Ramos (cell line): ENCODE measurements around the gene UNKL.

ENCODE experiments used
- in situ Hi-C: fragments of 300-500 bp; cut with MboI; formaldehyde crosslinking; loops from one replicate; pipeline ENCODE4 v1.14.3; 2022; ENCODE audit warnings: low sequenced_read_pairs; ENCODE audit not compliant: unreplicated experiment

Gene UNKL

DNA sequence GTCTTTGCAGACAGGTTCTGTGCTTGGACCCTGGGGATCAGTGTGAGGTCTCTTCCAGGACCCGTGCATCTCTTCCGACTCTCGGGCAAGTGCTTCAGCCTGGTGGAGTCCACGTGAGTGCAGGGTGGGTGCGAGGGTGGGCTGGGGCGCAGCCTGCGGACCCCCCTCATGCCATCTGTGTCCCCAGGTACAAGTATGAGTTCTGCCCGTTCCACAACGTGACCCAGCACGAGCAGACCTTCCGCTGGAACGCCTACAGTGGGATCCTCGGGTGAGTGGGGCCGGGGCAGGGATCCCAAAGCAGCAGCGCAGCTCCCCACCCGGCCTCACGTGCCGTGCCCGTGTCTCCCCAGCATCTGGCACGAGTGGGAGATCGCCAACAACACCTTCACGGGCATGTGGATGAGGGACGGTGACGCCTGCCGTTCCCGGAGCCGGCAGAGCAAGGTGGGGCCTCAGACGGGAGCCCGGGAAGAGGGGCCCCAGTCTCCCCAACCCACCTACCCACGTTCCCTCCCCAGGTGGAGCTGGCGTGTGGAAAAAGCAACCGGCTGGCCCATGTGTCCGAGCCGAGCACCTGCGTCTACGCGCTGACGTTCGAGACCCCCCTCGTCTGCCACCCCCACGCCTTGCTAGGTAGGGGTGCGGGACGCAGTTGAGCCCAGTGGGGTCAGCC lies 52.7 kb downstream of the UNKL start:
- in situ Hi-C loops, result no loop called here

DNA sequence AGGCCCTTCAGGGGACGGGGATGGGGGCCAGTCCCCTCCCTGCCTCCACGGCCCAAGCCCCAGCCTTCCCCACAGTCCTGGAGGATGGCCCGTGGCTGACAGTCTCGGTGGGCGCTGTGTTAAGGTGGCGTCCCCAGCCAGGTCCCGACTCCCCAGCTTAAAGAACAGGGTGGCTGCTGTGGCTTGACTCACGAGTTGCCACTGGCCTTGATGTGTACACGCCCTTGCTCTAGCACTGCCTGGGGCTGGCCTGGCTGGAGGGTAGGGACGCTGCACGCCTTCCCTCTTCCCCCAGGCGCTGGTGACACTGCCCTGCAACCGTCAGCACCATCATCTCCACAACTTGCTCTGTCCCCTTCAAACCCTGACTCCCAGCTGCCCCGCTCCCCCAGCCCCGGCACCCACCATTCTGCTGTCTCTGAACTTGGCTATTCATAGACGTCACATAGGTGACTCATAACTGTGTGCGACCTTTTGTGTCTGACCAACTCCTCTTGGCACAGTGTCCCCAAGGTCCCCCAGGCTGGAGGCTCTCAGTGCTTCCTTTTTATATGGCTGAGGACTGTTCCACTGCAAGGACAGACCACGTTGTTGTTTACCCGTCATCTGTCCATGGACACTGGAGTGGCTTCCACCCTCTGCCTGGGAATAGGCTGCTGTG lies 56.5 kb downstream of the UNKL start:
- in situ Hi-C loops, result no loop called here

DNA sequence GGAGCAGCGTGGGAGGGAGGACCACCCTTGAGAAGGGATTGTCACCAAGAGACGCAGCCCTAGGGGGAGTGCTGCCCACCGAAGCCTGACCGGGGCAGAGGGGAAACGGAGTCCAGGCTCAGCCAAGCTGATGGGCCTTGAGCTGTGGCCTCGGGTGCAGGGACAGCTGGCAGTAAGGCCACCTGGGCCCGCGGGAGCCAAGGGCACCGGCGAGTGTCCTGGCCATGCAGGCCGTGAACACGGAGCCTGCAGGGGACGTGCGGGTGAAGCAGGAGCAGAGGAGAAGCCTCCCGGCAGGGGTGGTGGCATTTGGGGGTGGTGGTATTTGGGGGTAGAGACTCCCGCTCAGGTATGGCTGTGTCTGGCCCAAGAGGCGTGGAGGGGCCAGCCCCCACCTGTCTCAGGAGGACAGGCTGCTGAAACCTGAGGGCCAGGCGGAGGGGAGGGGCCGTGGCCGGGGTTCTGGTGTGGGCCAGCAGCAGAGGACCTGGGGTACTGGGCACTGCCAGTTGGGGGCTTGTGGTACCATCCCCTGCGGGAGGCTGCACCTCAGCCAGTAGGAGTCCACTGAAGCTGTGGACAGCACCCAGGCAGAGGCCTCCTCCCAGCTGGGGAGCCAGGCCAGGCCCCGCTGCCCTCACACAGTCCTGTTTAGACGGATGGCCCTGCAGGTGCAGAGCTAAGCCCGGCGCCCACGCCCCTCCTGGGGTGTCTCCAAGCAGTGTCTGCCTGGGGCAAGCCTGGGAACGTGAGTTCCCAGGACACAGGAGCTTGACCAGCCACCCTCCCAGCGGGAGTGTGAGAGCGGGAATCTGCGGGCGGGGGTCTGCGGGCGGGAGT lies 58.2 kb downstream of the UNKL start:
- in situ Hi-C loops, result no loop called here

DNA sequence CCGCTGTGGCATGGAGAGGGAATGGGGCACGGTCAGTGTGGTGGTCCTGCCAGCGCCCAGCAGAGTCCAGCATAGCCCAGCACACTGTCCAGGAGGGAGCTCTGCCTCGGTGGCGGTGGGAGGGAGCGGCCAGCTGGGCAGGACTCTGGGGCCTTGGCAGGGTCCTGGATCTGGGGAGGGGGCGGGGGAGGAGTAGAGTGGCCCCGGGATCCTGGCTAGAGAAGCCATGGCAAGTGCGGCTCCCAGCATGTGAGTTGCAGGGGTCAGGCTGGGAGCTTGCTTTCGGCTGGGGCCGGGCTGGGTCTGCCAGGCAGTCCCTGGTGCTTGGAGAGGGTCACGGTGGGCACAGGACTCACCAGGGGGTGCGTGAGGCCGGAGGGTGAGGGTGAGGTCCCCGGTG lies 58.9 kb downstream of the UNKL start:
- in situ Hi-C loops, result no loop called here

DNA sequence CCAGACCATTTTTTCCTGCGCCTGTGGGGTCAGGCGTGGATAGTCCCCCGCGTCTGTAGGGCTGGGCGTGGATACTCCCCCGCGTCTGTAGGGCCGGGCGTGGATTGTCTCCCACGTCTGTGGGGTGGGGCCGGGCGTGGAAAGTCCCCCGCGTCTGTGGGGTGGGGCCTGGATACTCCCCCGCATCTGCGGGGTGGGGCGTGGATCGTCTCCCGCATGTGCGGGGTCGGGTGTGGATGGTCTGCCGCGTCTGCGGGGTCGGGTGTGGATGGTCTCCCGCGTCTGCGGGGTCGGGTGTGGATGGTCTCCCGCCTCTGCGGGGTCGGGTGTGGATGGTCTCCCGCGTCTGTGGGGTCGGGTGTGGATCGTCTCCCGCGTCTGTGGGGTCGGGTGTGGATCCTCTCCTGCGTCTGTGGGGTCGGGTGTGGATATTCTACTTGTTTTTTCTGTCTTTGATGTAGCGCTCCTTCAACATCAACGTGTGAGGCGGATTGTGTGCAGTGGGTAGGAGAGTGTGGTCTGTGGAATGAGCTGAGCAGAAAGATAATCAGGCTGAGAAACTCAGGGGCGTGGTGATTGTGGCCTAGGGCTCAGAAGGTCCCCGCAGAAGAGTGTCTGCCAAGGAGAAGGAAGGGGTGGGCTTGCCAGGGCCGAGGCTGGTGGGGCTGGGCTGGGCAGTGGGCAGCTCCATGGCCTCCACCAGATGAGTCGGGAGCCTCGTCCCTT lies 59.5 kb downstream of the UNKL start:
- in situ Hi-C loops, result no loop called here

DNA sequence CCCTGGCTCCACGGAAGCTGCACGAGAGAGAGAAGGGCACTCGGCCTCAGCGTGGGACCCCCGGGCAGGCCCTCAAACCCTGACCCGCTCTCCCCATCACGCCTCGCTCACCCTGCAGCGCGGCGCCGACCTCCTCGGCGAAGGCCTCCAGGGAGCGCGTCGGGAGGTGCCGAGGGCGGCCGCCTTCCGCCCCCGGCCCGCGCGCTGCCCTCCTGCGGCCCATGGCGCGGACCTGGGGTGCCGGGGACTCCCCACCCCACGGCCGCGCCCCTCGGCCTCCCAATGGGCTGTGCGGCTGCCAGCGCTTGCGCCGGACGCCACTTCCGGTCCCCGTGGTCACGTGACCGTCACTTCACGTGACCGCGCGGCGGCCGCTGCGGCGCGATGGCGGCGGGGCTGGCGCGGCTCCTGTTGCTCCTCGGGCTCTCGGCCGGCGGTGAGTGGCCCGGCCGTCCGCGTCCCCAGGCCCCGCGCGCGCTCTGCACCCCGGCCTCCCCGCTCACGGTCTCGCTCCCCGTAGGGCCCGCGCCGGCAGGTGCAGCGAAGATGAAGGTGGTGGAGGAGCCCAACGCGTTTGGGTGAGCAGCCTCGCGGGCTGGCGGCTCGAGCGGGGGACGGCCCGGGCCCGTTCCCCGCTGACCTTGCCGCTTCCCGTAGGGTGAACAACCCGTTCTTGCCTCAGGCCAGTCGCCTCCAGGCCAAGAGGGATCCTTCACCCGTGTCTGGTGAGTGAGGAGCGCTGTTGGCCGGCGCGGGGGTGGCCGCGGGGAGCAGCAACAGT lies 62.7 kb downstream of the UNKL start, which contains the start of the genes GNPTG and TSR3:
Gene GNPTG, plus strand, starts transcription at position 350 of the 781 bp plus-strand sequence. Its CDS starts 35 bp downstream, at position 385.
Gene TSR3, minus strand, starts transcription at position 297 of the 781 bp plus-strand sequence. Its CDS starts 74 bp downstream, at position 223.
- in situ Hi-C loops, result no loop called here

DNA sequence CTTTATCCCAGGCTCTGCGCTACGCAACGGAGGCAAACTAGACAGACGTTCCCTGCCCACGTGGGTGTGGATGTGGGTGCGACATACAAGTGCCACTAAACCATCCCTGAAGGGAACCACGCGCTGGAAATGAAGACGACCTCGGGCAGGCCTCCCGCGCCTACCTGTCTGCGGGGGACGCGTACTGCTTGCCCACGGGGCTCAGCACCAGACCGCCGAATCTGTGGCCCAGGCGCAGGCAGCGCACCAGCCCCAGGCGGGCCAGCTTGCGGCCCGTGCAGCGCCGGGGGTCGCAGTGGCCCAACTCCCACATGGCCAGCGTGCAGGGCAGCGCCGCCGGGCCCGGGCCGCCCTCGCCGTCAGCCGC lies 63.3 kb downstream of the UNKL start:
- in situ Hi-C loops, result no loop called here

DNA sequence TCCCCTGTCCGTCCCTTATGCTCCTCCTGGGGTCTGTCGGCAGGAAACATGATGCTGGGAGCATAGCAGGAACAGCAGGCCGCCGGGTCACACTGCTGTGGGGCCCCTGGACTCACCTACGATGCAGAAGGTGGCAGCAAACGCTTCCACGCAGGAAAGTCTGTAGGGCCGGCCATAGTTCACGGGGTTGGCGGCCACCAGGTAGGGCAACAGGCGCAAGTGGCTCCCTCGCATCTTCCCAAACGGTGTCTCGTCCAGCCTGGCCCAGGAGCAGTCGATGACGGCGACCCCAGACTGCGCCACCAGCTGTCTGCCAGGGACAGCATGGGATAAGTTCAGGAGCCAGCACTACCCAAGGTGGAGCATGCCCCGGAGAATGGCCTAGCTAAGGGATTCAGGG lies 63.8 kb downstream of the UNKL start:
- in situ Hi-C loops, result no loop called here

DNA sequence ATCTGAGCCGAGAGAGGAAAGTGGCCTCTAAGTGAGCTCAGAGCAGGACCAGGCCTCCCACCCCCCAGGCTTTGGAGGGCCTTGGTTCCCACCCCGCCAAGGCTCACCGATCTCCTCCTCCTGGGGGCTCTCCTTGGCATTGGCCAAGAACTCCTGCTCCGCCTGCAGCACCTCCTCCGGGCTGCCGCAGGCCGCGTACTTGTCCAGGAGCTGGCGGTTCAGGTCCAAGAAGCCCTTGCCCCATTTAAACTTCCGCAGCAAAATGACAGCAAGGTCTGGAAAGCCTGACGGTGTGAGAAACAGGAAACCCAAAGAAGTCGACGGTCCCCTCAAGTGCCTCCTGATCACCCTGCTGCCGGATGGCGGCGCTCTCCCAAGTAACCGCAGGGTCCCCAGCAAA lies 64.6 kb downstream of the UNKL start:
- in situ Hi-C loops, result no loop called here

DNA sequence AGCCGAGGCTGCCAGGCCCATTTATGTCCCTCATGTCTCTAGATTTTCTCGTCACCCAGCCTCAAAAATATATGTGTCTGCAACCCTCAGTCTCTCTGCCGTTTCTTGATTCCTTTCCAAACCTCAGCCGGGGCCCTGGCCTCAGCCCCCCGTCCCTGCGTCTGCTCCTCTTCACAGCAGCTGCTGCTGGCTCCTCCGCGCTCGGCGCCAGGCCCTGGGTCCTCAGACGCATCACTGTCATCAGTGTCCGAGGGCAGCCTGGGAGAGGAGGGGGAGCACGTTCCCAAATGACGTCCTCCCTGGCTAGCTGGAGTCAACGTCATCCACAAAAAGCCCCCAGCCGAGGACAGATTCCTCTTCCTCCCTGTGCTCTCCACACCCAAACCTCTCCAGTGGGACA lies 65.2 kb downstream of the UNKL start:
- in situ Hi-C loops, result no loop called here

DNA sequence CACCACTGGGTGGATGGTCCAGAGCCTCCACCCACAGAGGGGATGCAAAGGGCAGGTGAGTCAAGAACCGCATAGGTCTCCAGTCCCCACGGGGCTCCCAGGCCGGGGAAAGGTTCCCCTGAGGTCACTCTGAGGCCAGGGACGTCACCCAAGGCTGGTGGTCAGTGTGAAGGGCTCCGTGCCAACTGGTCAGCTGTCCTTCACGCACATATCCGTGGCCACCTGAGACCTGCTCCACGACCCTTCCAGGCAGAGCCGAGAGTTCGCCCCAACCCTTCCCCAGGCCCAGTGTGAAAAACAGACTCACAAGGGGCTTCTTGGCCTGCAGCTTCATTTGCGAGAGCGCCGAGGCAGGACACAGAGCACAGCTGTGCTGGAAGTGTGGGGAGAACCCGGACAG lies 65.6 kb downstream of the UNKL start:
- in situ Hi-C loops, result no loop called here

DNA sequence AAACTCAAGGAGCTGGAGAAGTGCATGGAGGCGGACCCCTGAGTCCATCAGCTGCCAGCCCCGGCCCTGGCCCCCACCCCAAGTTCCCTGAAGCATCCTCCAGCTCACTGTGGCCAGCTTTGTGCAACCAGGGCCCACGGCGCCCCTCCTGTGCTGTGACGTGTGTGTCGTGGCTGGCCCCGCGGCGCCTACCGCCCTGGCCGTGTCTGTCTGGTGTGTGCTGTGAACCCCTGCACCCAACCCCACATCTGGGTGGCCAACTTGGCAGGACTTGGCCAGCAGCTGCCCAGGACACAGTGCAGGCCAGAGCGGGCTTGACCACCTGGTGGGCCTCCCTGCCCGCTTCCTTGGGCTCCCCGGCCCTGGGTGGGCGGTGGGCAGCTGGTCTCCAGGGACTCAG lies 66.1 kb downstream of the UNKL start:
- in situ Hi-C loops, result no loop called here

DNA sequence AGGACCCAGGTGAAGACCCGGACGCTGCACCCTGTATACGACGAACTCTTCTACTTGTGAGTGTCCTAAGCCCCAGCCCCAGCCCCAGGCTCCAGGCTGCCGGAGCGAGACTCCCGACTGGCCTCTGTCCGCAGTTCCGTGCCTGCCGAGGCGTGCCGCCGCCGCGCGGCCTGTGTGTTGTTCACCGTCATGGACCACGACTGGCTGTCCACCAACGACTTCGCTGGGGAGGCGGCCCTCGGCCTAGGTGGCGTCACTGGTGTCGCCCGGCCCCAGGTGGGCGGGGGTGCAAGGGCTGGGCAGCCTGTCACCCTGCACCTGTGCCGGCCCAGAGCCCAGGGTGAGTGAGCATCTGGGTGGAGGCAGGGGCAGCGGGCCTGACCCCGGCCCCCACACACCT lies 66.5 kb downstream of the UNKL start:
- in situ Hi-C loops, result no loop called here

DNA sequence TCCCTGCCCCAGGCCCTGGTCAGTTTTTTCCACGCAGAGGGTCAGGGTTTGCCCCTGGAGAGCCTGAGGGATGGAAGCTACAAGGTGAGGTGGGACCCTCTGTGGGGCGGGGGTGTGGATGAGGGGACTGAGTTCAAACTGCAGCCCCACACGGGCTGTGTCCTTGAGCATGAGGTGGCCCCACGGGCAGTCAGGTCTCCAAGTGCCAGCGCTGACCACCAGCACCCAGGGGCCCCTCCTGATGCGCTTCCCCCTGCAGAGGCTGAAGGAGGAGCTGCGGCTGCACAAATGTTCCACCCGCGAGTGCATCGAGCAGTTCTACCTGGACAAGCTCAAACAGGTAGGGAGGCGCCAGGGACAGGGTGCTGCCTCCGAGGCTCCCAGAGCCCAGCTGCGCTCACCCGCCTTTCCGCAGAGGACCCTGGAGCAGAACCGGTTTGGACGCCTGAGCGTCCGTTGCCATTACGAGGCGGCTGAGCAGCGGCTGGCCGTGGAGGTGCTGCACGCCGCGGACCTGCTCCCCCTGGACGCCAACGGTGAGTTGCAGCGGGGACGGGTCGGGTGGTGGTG lies 67.1 kb downstream of the UNKL start:
- in situ Hi-C loops, result no loop called here

DNA sequence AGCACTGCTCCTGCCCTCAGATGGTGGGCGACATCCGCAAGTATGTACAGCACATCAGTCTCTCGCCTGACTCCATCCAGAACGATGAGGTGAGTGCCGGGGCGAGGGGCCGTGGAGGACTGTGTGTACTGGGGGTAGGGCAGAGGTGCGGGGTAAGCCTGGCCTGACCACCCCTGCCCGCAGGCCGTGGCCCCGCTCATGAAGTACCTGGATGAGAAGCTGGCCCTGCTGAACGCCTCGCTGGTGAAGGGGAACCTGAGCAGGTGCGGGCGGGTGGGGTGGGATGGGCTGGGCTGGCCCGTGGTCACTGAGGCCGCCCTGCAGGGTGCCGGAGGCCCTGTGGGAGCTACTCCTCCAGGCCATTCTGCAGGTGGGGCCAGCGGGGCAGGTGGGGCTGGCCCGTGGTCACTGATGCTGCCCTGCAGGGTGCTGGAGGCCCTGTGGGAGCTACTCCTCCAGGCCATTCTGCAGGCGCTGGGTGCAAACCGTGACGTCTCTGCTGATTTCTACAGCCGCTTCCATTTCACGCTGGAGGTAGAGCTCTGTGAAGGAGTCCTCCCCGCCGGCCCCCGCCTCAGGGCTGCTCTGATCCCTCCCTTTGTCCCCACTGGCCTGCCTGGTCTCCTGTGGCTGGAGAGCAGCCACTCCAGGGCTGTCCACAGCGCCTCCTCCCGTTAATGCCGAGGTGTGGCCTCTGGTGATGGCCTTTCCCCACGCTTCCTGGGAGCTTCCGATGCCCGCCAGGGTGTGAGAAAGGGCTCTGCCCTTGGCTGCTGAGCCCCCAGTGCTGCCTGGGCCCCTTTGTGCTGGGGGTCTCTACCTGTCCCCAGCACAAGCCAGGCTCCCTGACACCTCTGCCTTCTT lies 67.8 kb downstream of the UNKL start:
- in situ Hi-C loops, result no loop called here

DNA sequence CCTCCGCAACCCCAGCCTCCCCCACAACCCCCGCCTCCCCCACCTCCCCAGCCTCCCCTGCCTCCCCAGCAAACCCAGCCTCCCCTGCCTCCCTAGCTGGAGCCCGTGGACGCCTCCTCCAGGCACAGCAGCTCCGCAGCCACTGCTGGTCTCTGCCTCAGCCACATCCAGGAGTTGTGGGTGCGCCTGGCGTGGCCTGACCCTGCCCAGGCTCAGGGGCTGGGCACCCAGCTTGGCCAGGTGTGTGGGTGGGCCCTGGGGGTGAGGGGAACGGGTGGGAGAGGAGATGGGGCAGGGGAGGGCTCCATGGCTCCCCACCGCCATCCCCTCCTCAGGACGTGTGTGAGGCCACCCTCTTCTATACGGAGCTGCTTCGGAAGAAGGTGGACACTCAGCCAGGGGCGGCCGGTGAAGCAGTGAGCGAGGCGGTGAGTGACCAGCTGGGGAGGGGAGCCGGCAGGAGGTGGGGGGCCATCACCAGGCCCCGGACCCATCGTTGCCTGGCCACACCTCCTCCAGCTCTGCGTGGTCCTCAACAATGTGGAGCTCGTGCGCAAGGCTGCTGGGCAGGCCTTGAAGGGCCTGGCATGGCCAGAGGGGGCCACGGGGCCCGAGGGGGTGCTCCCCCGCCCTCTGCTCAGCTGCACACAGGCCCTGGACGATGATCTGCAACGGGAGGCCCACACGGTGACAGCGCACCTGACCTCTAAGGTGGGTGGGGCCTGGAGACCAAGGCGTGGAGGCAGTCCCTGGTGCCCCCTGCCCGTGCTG lies 68.7 kb downstream of the UNKL start:
- in situ Hi-C loops, result no loop called here

DNA sequence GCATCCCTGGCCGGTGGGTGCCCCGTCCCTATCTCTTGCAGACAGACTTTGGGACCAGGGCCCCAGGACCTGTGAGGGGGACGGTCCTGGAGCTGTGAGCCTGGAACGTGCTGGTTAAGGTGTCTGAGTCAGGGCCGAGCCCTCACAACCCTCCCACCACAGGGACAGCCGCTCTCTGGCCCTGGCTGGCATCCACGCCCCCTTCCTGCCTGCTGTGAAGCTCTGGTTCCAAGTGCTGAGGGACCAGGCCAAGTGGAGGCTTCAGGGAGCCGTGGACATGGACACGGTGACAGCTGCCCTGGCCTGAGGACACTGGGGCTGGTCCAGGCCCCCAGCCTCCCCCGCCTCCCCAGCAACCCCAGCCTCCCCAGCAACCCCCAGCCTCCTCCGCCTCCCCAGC lies 69.4 kb downstream of the UNKL start:
- in situ Hi-C loops, result no loop called here

DNA sequence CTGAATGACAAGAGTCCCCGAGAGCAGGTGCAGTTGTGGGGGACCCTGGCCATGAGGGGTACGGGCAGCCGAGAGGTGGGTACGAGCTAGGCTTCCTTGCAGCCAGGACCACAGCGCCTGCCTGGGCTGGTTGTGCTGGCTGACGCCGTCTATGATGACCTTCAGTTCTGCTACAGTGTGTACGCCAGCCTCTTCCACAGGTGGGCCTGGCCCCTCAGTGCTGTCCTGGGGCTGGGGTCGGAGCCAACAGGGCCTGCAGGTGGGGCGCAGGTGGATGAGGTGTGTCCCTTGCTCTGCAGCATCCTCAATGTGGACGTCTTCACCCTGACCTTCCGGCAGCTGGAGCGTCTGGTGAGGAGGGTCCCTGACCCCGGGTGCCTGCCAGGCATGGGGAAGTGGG lies 70.0 kb downstream of the UNKL start:
- in situ Hi-C loops, result no loop called here
